ENCODE data around the gene COPZ1. TPM values are rescaled to one million over a fixed set of nuclear protein-coding genes. Genes with fewer than 3 reads are reported as not detected.

COPZ1 gene
- total RNA-seq, 1 donor from 2014 or later = 160 TPM

DNA sequence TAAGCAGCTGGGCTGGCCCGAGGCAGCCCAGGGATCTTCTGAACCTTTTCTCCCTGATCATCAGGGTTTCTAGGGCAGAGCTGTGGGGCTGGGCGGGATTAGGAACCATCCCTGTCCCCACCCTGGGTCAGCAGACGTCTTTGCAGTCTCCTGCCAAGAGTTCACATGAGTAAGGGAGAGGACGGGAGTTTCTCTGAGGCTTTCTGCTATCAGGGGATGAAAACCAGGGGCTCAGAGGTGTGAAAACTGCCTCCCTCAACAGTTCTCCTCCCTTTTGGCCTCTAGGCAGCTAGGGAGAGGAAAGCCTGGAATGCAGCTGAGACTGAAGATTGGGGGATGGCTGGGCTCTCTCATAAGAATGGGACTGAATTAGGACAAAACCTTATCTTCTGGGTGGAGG, 51.7 kb downstream of the COPZ1 start:
- H3K27ac Mint-ChIP-seq (ENCODE audit: unreplicated experiment) = no peak overlapping the region

DNA sequence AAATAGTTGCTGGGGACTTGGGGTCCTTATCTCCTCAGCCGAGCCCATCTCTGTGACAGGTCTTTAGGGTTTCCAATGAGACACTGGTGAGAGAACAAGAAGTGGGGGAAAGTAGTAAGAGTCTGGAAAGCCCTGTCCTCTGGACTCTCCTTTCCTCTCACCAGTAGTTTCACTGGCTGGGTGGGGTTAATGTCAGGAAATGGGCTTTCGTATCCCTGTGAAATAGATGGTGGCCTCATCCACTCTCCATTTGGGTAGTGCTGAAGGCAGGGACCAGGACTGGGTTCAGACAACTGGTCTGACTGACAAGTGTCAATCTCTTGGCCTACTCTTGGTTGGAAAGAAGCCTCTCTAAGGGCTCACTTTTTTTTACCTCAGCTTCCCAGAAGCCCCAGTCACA, 52.1 kb downstream of the COPZ1 start:
- peaks cover 21% of the 10 kb centered on the region for H3K4me1 Mint-ChIP-seq
- H3K36me3 Mint-ChIP-seq (ENCODE audit: low read depth) = no peaks in the 10 kb centered on the region
- H3K27me3 Mint-ChIP-seq (ENCODE audit: low read depth) = no peaks in the 10 kb centered on the region
- H3K4me3 Mint-ChIP-seq = peak overlapping the region; percentile 70
- TF ChIP-seq, protein P1, sequence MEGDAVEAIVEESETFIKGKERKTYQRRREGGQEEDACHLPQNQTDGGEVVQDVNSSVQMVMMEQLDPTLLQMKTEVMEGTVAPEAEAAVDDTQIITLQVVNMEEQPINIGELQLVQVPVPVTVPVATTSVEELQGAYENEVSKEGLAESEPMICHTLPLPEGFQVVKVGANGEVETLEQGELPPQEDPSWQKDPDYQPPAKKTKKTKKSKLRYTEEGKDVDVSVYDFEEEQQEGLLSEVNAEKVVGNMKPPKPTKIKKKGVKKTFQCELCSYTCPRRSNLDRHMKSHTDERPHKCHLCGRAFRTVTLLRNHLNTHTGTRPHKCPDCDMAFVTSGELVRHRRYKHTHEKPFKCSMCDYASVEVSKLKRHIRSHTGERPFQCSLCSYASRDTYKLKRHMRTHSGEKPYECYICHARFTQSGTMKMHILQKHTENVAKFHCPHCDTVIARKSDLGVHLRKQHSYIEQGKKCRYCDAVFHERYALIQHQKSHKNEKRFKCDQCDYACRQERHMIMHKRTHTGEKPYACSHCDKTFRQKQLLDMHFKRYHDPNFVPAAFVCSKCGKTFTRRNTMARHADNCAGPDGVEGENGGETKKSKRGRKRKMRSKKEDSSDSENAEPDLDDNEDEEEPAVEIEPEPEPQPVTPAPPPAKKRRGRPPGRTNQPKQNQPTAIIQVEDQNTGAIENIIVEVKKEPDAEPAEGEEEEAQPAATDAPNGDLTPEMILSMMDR (conservative IDR thresholded peaks at IDR 0.05) = no peak
- no peak overlapping the region for H3K27ac Mint-ChIP-seq (ENCODE audit: unreplicated experiment)
- DNase-seq (ENCODE audit: low read depth, low spot score) = no peak
- no peaks in the 10 kb centered on the region for H3K9me3 Mint-ChIP-seq

More for the DNA sequence above, 51.7 kb downstream of the COPZ1 start:
- TF ChIP-seq, protein P1 (conservative IDR thresholded peaks at IDR 0.05) = no peak
- Mint-ChIP-seq H3K9me3 (no peaks in the 10 kb centered on the region), H3K36me3 (ENCODE audit: low read depth) (no peaks in the 10 kb centered on the region), H3K4me1 (peaks cover 23% of the 10 kb centered on the region), H3K27me3 (ENCODE audit: low read depth) (no peaks in the 10 kb centered on the region), H3K4me3 (peak overlapping the region; percentile 70)
- DNase-seq (ENCODE audit: low read depth, low spot score) = no peak

DNA sequence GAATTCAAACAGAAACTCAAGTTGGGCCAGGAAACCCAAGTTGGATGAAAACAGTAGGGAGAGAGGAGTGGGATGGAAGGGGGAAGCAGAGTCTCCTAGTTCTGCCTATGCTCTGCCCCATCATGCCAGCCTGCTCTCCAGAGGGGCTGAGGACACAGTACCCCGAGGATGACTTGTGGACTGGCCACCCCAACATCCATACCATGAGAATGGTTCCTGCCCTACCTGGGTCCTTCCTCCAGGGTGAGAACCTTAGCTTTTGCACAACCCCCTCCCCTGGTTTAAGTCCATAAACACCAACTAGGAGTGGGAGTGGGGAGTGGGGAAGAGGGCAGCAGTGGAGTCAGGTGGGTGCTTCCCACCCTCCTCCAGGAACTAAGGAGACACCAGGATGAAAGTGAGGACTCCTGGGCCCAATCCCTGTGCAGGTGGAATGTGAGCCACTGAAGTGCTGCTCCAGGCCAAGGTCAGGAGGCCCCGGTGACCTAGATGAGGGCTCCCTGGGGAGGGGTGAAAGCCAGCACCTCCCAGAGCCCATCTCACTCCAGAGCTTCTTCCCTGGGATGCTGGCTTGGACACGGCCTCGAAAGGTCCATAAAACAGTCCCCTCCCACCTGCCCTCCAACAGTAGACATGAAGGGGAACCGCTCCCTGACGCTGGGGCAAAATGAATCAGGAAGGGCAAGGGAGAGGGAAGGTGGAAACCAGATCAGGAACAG, 53.0 kb downstream of the COPZ1 start:
- Mint-ChIP-seq H3K4me1 (peaks cover 19% of the 10 kb centered on the region), H3K36me3 (ENCODE audit: low read depth) (no peaks in the 10 kb centered on the region)
- no peak for DNase-seq (ENCODE audit: low read depth, low spot score)

DNA sequence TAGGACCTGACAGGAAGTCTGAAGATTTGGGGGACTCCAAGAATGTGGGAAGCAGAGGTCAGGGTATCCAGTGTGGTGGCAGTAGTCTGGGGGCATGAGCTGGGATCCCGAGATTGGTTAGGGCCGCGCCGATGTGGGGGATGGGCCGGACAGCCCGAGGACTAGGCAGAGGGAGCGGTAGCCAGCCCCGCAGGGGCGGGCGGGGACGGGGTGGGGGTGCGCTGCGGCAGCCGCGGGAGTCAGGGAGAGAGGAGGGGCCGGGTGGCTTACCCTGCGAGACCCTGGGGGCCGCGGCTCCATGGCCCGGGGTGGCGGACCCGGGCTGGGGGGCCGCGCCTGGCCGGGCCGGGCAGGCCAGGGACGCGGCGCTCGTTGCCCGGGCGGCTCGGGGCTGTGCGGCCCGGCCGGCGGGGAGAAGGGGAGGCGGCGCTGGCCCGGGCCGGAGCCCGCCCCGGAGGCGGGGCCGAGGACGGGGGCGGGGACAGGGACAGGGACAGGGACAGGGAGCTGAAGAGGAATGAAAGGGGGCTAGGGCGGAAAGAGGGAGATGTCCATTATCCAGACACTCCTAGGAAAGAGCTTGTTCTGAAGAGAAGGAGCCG, 54.0 kb downstream of the COPZ1 start:
- DNase-seq (ENCODE audit: low read depth, low spot score) = peak; percentile 71
- peak overlapping the region; percentile 87 for H3K27ac Mint-ChIP-seq (ENCODE audit: unreplicated experiment)
- H3K4me1 Mint-ChIP-seq = peaks cover 15% of the 10 kb centered on the region
- H3K9me3 Mint-ChIP-seq = no peaks in the 10 kb centered on the region
- H3K4me3 Mint-ChIP-seq = peak overlapping the region; percentile 91
- TF ChIP-seq, protein P1 (conservative IDR thresholded peaks at IDR 0.05) = no peak
- no peaks in the 10 kb centered on the region for H3K27me3 Mint-ChIP-seq (ENCODE audit: low read depth)
- H3K36me3 Mint-ChIP-seq (ENCODE audit: low read depth) = no peaks in the 10 kb centered on the region

More for the DNA sequence above, 53.0 kb downstream of the COPZ1 start:
- Mint-ChIP-seq H3K27ac (ENCODE audit: unreplicated experiment) (no peak overlapping the region), H3K4me3 (peak overlapping the region; percentile 87), H3K27me3 (ENCODE audit: low read depth) (no peaks in the 10 kb centered on the region), H3K9me3 (no peaks in the 10 kb centered on the region)
- TF ChIP-seq, protein P1 (conservative IDR thresholded peaks at IDR 0.05) = no peak

DNA sequence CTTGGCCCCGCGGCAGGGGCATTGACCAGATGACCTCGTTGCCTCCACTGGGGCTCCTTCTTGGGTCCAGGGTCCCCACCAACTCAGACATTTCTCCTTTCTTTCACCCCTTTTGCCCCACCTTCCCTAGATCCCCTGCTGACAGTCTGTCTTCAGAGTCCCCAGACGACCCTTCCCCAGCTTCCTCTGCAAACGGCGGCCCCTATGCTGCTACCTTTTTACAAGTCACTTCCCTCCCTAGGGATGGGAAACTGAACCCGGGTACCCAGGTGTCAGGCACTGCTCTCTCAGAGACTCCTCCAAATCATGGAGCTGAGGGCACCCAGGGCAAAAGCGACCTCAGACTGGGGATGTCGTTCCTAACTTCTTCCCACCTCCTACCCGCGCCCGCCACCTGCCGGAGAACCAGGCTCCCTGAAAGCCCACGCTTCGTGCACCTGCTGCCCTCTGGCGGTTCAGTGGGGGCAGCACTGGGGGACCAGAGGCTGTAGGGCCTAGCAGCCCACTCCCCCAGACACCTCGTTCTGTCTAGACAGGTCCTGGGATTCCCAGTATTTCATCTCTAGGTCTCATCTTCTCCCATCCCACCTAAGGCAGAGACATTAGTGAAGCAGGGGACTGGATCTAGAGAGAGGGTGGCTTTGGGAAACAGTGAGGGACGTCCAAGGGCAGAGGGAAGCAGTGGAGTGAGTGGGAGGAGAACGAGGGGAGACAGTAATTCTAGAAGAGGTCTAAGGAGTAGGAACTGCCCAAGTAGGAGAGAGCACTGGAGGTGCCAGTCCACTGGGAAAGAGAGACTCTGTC, 54.7 kb downstream of the COPZ1 start:
- H3K4me1 Mint-ChIP-seq = peaks cover 22% of the 10 kb centered on the region
- H3K27ac Mint-ChIP-seq (ENCODE audit: unreplicated experiment) = peak overlapping the region; percentile 35
- no peaks in the 10 kb centered on the region for H3K9me3 Mint-ChIP-seq
- TF ChIP-seq, protein P1 (conservative IDR thresholded peaks at IDR 0.05) = peak; percentile 100
- H3K27me3 Mint-ChIP-seq (ENCODE audit: low read depth) = no peaks in the 10 kb centered on the region
- peak overlapping the region; percentile 91 for H3K4me3 Mint-ChIP-seq
- DNase-seq (ENCODE audit: low read depth, low spot score) = peak; percentile 99
- no peaks in the 10 kb centered on the region for H3K36me3 Mint-ChIP-seq (ENCODE audit: low read depth)
